Left hindlimb (tissue), 1 donor: ENCODE data around the gene SCGB3A2.
"Not testable (repeated sequence)": the region's sequence is repeated elsewhere in the genome, so short reads cannot be mapped to it uniquely, and the experiment has no call there.

Experiments
- DNase-seq: peaks from one replicate; pipeline ENCODE4 v3.0.0-alpha.2; 2018

SCGB3A2 gene

DNA sequence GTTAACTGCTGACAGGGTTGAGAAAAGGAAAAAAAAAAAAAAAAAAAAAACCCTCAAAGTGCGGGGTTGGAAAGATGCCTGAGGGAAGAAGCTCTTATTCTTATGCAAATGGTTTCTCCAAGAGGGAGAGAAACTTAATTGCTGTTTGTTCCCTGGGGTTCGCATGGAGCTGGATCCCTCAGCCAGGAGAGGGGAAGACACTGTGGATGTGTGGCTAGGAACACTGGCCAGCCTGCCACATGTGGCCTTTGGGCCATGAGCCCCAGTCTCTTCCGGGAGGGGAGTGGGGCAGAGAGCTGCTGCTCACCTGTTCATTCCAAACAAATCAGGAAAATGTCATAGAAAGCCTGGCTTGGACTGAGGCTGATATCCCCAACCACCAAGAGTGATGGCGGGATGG, 9.4 kb upstream of the SCGB3A2 start:
- no peak for DNase-seq

GRCh38 chr5:147869892-147870291, 8.6 kb upstream of the SCGB3A2 start:
- not testable (repeated sequence) for DNase-seq

DNA sequence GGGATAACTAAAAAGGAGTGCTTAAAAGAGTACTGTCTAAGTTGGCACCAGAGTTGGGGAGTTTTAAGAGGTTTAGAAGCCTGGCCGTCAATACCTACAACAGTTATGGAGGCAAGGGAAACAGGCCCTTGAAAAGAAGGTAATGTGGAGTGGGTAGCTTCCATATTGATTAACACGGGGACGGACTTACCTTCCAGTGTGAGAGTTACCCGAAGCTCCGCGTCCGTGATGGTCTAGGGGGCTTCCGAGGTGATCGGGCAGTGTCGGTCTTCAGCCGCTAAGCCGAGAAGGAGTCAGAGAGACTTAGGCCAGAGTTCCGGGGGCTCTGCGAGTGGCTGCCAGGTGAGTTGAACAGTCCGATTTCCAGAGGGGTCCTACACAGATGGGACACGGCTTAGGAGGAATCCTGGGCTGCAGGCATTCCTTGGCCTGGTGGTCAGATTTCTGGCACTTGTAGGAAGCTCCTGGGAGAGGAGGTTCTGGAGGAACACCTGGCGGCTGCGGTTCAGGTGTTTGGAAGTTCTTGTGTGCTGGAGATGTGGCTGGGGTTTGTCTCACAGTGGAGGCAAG, 6.4 kb upstream of the SCGB3A2 start:
- DNase-seq, result not testable (repeated sequence)

DNA sequence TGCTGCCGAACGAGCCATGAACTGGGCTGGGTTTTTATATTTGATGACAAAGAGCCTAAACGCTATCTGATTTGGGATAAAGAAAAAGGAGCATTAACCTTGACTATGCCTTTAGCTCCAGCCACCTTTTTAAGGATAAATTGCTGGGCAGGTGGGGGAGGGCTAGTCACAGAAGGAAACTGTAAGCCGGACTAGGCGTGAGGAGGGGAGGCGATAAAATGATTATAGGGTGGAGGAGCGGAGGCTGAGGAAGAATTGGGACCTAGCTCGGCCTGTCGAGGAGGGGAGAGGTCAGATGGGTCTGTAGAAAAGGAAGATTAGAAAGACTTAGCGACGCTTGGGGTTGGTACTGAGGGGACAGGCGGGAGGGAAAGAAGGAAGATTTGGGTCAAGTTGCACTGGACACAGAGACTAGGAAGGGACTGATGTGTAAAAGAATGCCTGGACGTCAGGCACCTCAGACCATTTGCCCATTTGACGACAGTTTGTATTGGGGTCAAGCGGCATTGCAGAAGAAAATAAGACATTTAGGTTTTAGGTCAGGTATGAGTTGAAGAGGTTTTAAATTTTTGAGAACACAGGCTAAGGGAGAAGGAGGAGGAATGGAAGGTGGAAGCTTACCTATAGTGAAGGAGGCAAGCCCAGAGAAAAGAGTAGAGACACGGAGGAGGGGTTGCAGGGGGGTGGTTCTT, 5.6 kb upstream of the SCGB3A2 start:
- DNase-seq, result not testable (repeated sequence)

DNA sequence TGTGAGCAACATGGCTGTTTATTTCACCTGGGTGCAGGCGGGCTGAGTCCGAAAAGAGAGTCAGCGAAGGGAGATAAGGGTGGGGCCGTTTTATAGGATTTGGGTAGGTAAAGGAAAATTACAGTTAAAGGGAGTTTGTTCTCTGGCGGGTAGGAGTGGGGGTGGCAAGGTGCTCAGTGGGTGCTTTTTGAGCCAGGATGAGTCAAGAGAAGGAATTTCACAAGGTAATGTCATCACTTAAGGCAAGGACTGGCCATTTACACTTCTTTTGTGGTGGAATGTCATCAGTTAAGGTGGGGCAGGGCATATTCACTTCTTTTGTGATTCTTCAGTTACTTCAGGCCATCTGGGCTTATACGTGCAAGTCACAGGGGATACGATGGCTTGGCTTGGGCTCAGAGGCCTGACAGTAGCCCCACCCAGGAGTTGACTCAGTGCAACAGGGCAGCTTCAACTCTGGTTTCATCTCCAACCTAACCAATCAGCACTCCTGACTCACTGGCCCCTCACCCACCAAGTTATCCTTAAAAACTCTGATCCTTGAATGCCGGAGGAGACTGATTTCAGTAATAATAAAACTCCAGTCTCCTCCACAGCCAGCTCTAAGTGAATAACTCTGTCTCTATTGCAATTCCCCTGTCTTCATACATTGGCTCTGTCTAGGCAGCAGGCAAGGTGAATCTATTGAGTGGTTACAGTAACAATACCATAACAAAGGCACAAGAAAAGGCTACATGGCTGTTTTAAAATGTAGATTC, 4.2 kb upstream of the SCGB3A2 start:
- DNase-seq, result not testable (repeated sequence)

- no peak for DNase-seq
Observed at GRCh38 chr5:147874910-147875367, 3.6 kb upstream of the SCGB3A2 start.

GRCh38 chr5:147876141-147876540, 2.4 kb upstream of the SCGB3A2 start:
- DNase-seq, result no peak

DNA sequence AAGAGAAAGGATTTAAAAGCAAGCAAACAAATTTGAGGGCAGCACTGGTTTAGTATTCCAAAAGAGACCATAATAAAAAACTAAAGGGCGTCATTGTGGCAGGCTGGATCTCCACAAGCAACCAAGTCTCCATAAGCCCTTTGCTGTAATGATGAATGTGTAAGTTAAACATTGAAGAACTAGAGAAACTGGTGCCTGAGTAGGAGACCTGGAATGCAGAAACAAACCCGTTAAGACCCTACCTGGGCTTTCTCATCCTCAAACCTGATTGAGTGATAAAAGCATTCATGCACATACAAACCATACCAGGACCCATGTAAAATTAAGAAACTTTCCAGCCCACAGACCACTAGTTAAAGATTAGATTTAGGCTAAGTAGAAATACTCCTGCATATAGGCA, 1.9 kb upstream of the SCGB3A2 start:
- no peak for DNase-seq

DNA sequence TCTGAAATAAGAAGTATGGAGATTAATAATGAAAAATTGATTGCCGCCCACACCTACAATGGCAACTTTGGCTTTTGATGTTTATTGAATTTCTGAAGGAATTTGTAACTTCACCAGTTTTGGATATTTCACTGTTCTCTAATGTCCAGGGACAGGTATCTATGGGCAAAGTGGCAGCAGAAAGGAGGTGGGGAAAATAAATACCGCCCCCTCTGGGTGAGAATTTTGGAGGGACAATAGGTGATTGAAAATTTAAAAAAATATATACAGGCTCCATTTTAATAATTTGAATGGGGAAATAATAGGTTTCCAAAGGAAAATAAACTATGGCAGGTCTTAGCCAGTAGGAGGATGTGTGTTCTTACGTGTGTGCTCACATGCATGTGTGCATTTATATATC, 1.3 kb downstream of the SCGB3A2 start:
- DNase-seq, result no peak

DNA sequence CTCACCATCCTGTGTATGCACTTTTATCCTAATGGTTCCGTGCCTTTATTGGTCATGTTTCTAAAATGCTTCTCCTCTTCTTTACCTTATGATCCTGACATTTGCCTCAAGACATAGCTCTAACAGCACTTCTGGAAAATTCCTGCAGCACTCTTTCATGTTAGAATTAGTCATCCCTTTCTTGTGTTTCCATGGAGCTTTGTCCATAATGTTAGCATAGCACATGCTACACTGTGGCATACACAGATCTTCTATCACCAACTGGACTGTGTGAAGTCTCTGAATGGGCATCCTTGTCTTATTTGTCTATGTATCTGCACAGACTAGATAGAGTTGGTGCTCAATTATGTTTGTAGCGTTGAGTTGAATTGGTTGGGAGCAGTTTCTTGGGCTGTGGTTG, 2.0 kb downstream of the SCGB3A2 start:
- no peak for DNase-seq

- no peak for DNase-seq
Observed at GRCh38 chr5:147882586-147883313, 4.2 kb downstream of the SCGB3A2 start.

DNA sequence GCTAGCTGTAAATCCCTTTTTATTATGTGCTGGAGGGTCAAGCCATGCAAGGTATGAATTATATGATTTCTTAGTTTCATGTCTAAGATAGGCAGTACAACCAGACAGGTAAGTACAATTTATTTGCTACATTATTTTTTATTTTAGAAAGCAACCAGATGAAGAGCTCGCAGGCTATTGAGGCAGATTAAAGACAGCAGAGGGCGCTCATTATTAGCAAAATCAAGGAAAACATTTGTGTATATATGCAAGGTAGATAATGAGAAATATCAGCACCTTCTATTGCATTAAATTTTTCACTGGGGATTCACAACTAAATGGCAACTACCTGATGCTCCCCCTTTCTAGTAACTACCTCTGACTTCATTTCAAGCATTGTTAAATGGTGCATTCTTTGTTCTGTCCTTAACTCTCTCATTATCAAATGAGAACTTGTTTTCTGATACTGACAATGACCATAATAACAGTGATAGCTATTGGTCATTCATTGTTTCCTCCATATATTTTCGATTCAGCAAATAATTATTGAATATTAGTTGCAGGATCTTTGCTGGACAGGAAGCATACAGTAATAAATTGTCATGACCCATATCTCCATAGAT, 8.6 kb downstream of the SCGB3A2 start:
- no peak for DNase-seq

DNA sequence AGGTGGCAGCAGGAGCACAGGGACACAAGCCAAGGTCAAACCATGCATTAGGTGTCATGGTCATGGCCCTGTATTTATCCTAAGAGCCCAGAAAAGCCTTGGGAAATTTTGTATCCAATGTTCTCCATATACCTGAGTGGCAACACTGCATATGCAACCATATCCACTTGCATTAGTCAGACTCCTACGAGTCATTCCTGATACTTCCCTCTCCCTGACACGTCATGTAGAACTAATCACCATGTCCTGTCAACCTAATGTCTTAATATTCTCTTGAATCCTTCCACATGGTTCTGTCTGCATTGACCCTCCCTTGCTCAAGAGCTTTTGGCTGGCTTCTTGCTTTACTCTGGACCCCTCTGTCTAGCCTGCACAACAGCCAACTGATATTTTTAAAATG, 9.4 kb downstream of the SCGB3A2 start:
- DNase-seq, result no peak

DNA sequence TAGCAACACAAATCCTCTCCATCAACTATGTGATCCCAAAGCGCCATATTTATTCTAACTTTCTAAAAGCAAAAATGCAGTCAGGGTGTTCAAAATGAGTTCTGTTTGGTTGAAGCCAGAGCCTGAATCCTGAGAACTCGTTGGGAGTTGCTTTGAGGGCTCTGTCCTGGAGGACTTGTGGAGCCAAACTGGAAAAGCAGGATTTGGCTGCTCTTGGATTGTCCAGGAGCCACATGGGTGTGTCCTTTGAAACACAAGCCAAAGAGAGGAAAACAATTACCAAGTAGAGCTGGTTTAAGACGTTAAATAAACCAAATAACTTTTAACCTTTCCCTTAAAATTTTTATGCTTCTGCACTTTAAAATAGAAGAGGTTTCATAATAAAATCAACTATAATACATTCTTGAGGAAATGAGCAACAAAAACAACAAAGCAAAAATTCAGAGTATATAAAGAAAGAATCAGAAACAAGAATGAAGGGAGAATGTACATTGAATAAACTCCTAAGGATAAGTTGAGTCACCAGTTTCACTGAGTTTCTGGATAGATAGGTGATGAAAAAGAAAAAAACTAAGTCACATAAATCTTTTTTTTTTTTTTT, 14.3 kb downstream of the SCGB3A2 start:
- no peak for DNase-seq

GRCh38 chr5:147893820-147894219, 15.3 kb downstream of the SCGB3A2 start:
- no peak for DNase-seq

- DNase-seq, result no peak
Observed at GRCh38 chr5:147895864-147896263, 17.4 kb downstream of the SCGB3A2 start.

GRCh38 chr5:147898875-147899401, 20.4 kb downstream of the SCGB3A2 start:
- no peak for DNase-seq

DNA sequence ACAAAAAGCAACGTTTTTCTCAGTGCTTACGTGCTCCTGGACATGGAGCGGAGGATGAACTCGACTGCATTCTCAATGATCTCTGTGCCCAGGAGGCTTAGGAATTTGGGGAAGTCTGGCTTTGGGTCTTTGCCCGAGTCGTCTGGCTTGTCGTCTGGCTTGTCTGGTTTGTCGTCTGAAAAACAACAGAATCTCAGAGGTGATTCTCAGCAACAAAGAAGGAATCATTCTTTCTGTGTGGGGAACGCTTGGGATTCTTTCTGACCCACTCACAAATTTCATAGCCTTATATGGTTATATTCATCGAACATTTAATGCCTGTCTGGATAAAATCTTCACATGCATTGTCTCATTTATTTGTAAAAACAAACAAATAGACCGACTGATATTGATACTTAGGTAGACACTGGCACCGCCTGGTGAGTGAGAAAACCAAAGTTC, 23.1 kb downstream of the SCGB3A2 start:
- no peak for DNase-seq

DNA sequence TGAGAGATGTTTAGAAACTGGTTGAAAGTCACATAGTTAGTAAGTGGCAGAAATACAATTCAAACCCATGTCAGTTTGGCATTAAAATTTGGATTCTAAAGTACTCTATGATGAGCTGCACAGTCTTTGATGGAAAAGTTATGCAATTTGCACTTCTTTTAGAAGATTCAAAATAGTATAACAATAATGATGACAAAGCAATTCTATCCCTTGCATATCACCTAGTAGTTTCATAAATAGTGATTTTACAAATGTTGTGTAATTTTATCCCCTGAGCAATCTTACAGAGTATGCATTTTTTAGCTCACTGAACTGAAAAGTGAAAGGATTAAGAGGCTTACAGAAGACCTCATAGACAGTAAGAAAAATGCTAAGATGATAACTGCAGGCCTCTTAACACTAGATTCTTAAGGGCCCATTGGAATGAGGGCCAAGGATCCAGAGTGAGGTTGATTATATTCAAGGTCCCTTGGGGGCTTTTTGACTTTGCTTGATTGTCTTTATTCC, 24.2 kb downstream of the SCGB3A2 start:
- no peak for DNase-seq

DNA sequence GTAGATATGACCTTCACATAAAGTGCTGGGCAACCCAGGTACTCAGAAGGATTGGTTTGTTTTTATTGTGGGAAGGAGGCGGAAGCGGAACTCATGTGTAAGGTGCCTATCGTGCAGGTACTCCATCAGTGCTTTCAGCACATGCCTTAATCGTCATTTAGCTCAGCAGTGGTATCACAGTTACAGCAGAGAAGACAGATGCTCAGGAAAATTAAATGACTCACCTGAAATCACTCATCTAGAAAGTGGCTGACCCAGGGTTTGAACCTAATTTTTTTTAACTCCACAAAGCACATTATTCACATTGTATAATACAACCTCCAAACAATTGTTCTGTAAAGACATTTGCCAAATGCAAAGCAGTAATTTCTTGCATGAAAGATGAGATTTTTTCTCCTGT, 25.6 kb downstream of the SCGB3A2 start:
- no peak for DNase-seq

DNA sequence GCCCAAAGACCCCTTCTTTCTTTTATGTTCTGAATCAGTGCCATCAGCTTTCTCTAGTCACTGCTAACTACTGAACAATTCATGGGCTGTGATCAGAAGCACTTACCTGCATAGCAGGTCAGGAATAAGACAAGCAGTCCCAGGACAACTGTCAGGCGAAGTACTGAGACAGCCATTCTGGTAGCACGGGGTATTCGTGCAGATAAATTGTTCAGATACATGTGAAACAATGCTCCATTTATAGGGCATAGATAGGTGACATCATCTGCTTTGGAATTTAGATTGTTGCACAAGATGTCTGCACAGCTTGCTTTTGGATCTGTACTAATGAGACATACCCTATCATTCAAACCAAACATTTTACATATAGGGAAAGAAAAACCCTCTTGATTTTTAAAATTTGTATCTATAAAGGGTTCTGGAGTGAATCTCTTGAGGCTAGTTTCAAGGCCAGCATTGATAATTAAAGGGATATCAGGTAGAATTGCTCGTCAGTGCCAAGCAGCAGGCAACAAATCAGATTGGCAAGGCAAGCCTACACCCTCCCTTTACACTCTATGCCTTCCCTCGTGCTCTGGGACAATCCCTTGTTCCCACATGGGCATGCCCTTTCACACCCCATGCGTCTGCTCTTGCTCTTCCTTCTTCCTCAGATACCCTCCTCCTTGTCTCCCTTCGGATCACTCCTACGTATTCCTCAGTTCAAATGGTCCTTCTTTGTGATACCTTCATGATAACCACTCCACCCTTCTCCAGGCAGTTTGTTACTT, 28.0 kb downstream of the SCGB3A2 start, which contains the start of gene C5orf46:
TSS of gene C5orf46 (minus strand) at position 213 of the 770 bp plus-strand sequence. CDS start at position 176, 37 bp downstream.
- no peak for DNase-seq
